Pancreas (tissue), 10 donors: ENCODE measurements around the gene LRRC25. TPM values are rescaled to one million over a fixed set of nuclear protein-coding genes. Genes with fewer than 3 reads are reported as not detected.

ENCODE experiments used
- ATAC-seq, 4 donors: fragments of 200-7000 bp; cut with Tn5 transposase; one replicate each; pipeline versions ENCODE4 v1.8.0 to v1.9.1; 2020; ENCODE audit warnings: mild to moderate bottlenecking in 4 of 4, moderate library complexity in 4 of 4
- DNase-seq, 6 donors: peaks; one replicate each; pipeline ENCODE4 v3.0.0-alpha.2; 2020
- FAIRE-seq: peaks from 2 replicates; lab custom pipeline; 2012; peaks lifted over from hg19 to GRCh38; lab: Jason Lieb, UNC
- H3K27ac ChIP-seq, 4 donors: fragments of 200-600 bp; sonication (generic); 1 replicate in 3 of 4; 2 replicates in 1 of 4; pipeline versions ENCODE4 v1.5.0 to v1.8.0; 2020
- H3K27me3 ChIP-seq, 4 donors: fragments of 200-600 bp; one replicate each; pipeline ENCODE4 v1.8.0; 2021
- H3K36me3 ChIP-seq, 3 donors: fragments of 200-600 bp; sonication (generic) in 1 of 3; one replicate each; pipeline versions ENCODE4 v1.5.0 to v1.8.0; 2020 to 2021
- H3K4me1 ChIP-seq, 3 donors: fragments of 200-600 bp; one replicate each; pipeline ENCODE4 v1.8.0; 2021
- H3K4me3 ChIP-seq, 4 donors: fragments of 200-600 bp; sonication (generic) in 2 of 4; one replicate each; pipeline versions ENCODE4 v1.5.0 to v1.8.0; 2020 to 2021
- H3K9me3 ChIP-seq, 4 donors: fragments of 200-600 bp; one replicate each; pipeline ENCODE4 v1.8.0; 2021
- CTCF ChIP-seq, 4 donors: fragments of 200-600 bp; sonication (generic) in 3 of 4; IDR thresholded peaks; one replicate each; pipeline versions ENCODE4 v1.5.0 to v1.8.0; 2021; ENCODE audit warnings: antibody characterized with exemption in 4 of 4
- WGBS, 2 donors: extraction: QIAGEN DNeasy Blood & Tissue Kit; methylation state at CpG; one replicate each; pipeline ENCODE4 v1.1.7; 2013; 5-methylcytosine and 5-hydroxymethylcytosine counted together
- intact Hi-C, 3 donors: fragments of 100-400 bp; cut with DNase I; formaldehyde crosslinking; loops; one replicate each; pipeline versions ENCODE4 v1.11.1 to v1.14.2; 2022
- polyA plus RNA-seq, 2 donors: library from polyadenylated mRNA; stranded (reverse); fragments of 200-250 nt; gene quantifications; one replicate each; pipeline ENCODE4 v1.2.3, GENCODE V29; 2013
- total RNA-seq, 6 donors: library from RNA; stranded (reverse); fragmentation: NEBNext Ultra II Directional in 4 of 6; extraction: Animal tissue kit (Norgen Biotek cat#: 25700) in 4 of 6; gene quantifications; one replicate each; pipeline versions ENCODE4 v1.2.1 to v1.2.4, GENCODE V29; 2021 to 2023
- donor health status: healthy with polysubstance abuse.
- donor health status: DM: no; HTN: no; CAD: no; lungs with moderate emphysema.
- donor health status: DM: no; HTN: no; CAD: no.
- donor health status: control.
- donor health status: control.
- donor health status: Bipolar disorder and iron deficiency.
- donor health status: DM: yes; HTN: yes; CAD: no.
- donor health status: DM: no; HTN: no; CAD: no.
- donor health status: DM: no; HTN: no; CAD: no.
- donor health status: DM: yes; HTN: yes; CAD: no.

The LRRC25 gene
- total and polyA plus RNA-seq, 8 donors = 0.14 to 6.1 (median 0.97) TPM

GRCh38 chr19:18444513-18444912 lies 47.1 kb upstream of the LRRC25 start:
- DNase-seq (no peak), ATAC-seq (no peak), FAIRE-seq (no peak)
- Histone ChIP-seq H3K27ac (no peak overlapping the region), H3K4me3 (no peak overlapping the region), H3K4me1 (no peaks in the 10 kb centered on the region), H3K36me3 (peaks cover 4 to 41% (median 15%) of the 10 kb centered on the region in 3 donors), H3K9me3 (no peaks in the 10 kb centered on the region), H3K27me3 (no peaks in the 10 kb centered on the region)
- no peak for TF ChIP-seq CTCF (IDR thresholded peaks at IDR 0.05)
- WGBS, 2 donors = 94 to 95% methylated on average over 19 of the region's 19 CpGs
- intact Hi-C loops = loop anchor here in 1 of 3 donors (10.0 kb wide), 1 partner anchor 400 kb away; no protein-coding TSS in a partner anchor

- ATAC-seq (no peak), FAIRE-seq (no peak), DNase-seq (no peak)
- Histone ChIP-seq H3K36me3 (peaks cover 4 to 34% (median 15%) of the 10 kb centered on the region in 3 donors), H3K4me1 (peaks cover 0 to 3% (median 0%) of the 10 kb centered on the region in 3 donors), H3K27me3 (no peaks in the 10 kb centered on the region), H3K4me3 (no peak overlapping the region), H3K27ac (no peak overlapping the region), H3K9me3 (no peaks in the 10 kb centered on the region)
- TF ChIP-seq CTCF (IDR thresholded peaks at IDR 0.05) = no peak
- intact Hi-C loops = loop anchor here in 1 of 3 donors (10.0 kb wide), 1 partner anchor 401 kb away; no protein-coding TSS in a partner anchor
- WGBS, 2 donors = 90 to 91% methylated on average over 11 of the region's 11 CpGs
These were observed 46.4 kb upstream of the LRRC25 start for GRCh38 chr19:18443831-18444230.

- intact Hi-C loops = loop anchor here in 1 of 3 donors (10.0 kb wide), 1 partner anchor 401 kb away; no protein-coding TSS in a partner anchor
- FAIRE-seq (no peak), ATAC-seq (no peak), DNase-seq (no peak)
- H3K36me3 ChIP-seq = peaks cover 4 to 33% (median 15%) of the 10 kb centered on the region in 3 donors
- H3K9me3 ChIP-seq = no peaks in the 10 kb centered on the region
- 95 to 97% methylated on average over 6 of the region's 6 CpGs for WGBS, 2 donors
- TF ChIP-seq CTCF (IDR thresholded peaks at IDR 0.05) = no peak
- H3K4me1 ChIP-seq = peaks cover 0 to 7% (median 0%) of the 10 kb centered on the region in 3 donors
- no peak overlapping the region for H3K4me3 ChIP-seq
- no peaks in the 10 kb centered on the region for H3K27me3 ChIP-seq
- H3K27ac ChIP-seq = no peak overlapping the region
These were observed 46.0 kb upstream of the LRRC25 start for GRCh38 chr19:18443406-18443805.

GRCh38 chr19:18442941-18443340 lies 45.5 kb upstream of the LRRC25 start:
- no peak for DNase-seq
- Histone ChIP-seq H3K36me3 (peaks cover 4 to 33% (median 15%) of the 10 kb centered on the region in 3 donors), H3K27me3 (no peaks in the 10 kb centered on the region), H3K9me3 (no peaks in the 10 kb centered on the region), H3K4me3 (no peak overlapping the region), H3K27ac (no peak overlapping the region), H3K4me1 (peaks cover 0 to 11% (median 0%) of the 10 kb centered on the region in 3 donors)
- ATAC-seq = no peak
- no peak for TF ChIP-seq CTCF (IDR thresholded peaks at IDR 0.05)
- WGBS, 2 donors = 86 to 88% methylated on average over 12 of the region's 12 CpGs
- intact Hi-C loops = loop anchor here in 1 of 3 donors (10.0 kb wide), 1 partner anchor 402 kb away; no protein-coding TSS in a partner anchor
- FAIRE-seq = no peak
